ENCODE measurements around the gene U2SURP.

Gene U2SURP

DNA sequence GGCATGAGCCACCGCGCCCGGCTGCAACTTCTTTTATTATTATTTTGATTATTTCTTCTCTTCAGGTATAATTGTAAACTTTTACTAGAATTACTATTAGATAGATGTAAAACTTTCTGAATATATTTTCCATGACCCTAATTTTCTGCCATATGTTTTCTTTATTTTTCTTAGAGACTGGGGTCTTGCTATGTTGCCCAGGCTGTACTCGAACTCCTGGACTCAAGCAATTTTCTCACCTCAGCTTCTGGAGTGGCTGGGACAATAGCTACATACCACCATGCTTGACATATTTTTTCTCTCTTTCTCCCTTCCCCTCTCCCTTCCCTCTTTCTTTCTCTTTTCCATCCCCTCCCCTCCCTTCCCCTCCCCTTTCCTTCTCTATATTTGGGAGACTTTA, 88.6 kb downstream of the U2SURP start:
- no peak for DNase-seq (ENCODE audit: low read depth in 2 of 2)
- TF ChIP-seq, protein P1, sequence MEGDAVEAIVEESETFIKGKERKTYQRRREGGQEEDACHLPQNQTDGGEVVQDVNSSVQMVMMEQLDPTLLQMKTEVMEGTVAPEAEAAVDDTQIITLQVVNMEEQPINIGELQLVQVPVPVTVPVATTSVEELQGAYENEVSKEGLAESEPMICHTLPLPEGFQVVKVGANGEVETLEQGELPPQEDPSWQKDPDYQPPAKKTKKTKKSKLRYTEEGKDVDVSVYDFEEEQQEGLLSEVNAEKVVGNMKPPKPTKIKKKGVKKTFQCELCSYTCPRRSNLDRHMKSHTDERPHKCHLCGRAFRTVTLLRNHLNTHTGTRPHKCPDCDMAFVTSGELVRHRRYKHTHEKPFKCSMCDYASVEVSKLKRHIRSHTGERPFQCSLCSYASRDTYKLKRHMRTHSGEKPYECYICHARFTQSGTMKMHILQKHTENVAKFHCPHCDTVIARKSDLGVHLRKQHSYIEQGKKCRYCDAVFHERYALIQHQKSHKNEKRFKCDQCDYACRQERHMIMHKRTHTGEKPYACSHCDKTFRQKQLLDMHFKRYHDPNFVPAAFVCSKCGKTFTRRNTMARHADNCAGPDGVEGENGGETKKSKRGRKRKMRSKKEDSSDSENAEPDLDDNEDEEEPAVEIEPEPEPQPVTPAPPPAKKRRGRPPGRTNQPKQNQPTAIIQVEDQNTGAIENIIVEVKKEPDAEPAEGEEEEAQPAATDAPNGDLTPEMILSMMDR (IDR thresholded peaks at IDR 0.05; ENCODE audit: low read depth, low read length): no peak
- no peak overlapping the region for H3K4me3 ChIP-seq (replicated peaks in 1 of 2; ENCODE audit: low read depth in 2 of 2, low read length in 2 of 2)

DNA sequence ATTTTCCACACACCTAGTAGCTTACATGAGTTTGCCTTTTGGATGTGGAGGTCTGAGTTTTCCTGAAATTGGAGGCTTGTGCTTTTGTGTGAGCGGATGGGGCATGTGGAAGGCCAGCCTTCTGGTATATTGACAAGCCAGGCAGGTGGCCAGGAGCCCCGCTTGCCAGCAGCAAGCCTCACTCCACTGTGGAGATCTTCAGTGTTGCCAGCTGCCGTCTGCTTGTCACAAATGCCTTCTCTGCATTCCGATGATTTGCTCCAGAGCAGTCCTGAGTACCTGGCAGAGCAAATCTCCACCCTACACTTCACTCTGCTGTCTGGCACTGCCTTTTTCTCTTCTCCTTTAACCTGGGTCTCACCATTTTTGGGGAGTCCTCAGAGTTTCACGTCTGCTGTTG, 89.1 kb downstream of the U2SURP start:
- TF ChIP-seq, protein P1 (IDR thresholded peaks at IDR 0.05; ENCODE audit: low read depth, low read length): no peak
- no peak overlapping the region for H3K4me3 ChIP-seq (replicated peaks in 1 of 2; ENCODE audit: low read depth in 2 of 2, low read length in 2 of 2)
- DNase-seq (ENCODE audit: low read depth in 2 of 2): no peak

GRCh38 chr3:143090976-143091837, 89.8 kb downstream of the U2SURP start:
- no peak for DNase-seq (ENCODE audit: low read depth in 2 of 2)
- TF ChIP-seq, protein P1 (IDR thresholded peaks at IDR 0.05; ENCODE audit: low read depth, low read length): no peak
- no peak overlapping the region for H3K4me3 ChIP-seq (replicated peaks in 1 of 2; ENCODE audit: low read depth in 2 of 2, low read length in 2 of 2)

DNA sequence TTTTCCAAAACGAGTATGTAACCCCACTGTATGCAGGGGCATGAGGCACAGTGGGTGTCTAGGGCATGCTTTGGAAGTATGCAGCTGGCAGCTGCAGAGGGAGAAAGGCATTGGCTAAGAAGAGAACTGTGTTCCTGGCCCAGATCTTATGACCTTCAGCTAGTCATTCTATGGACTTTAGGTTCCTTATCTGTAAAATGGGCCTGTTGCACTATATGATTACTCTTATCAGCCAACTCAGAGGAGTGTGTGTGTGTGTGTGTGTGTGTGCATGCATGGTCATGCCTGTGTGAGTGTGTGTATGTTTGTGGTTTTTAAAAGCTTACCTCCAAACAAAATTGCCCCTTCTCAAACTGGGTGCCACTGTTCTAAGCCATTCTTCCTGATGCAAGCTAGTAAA, 90.8 kb downstream of the U2SURP start:
- TF ChIP-seq, protein P1 (IDR thresholded peaks at IDR 0.05; ENCODE audit: low read depth, low read length): no peak
- DNase-seq (ENCODE audit: low read depth in 2 of 2): no peak
- no peak overlapping the region for H3K4me3 ChIP-seq (replicated peaks in 1 of 2; ENCODE audit: low read depth in 2 of 2, low read length in 2 of 2)

DNA sequence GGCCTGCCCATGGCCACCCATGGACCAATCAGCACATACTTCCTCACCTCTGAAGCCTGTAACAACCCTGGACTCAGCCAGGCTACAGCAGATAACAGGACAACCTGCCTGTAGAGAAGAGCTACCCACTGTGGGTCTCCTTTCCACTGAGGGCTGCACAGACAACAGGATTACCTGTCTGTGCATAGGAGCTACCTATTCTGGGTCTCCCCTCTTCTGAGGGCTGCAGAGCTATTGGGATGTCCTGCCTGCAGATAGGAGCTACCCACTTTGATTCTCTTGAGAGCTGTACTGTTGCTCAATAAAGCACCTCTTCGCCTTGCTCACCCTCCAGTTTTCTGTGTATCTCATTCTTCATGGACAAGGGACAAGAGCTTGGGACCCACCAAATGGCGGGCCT, 94.4 kb downstream of the U2SURP start:
- H3K4me3 ChIP-seq (replicated peaks in 1 of 2; ENCODE audit: low read depth in 2 of 2, low read length in 2 of 2): no peak overlapping the region
- TF ChIP-seq, protein P1 (IDR thresholded peaks at IDR 0.05; ENCODE audit: low read depth, low read length): no peak
- no peak for DNase-seq (ENCODE audit: low read depth in 2 of 2)

DNA sequence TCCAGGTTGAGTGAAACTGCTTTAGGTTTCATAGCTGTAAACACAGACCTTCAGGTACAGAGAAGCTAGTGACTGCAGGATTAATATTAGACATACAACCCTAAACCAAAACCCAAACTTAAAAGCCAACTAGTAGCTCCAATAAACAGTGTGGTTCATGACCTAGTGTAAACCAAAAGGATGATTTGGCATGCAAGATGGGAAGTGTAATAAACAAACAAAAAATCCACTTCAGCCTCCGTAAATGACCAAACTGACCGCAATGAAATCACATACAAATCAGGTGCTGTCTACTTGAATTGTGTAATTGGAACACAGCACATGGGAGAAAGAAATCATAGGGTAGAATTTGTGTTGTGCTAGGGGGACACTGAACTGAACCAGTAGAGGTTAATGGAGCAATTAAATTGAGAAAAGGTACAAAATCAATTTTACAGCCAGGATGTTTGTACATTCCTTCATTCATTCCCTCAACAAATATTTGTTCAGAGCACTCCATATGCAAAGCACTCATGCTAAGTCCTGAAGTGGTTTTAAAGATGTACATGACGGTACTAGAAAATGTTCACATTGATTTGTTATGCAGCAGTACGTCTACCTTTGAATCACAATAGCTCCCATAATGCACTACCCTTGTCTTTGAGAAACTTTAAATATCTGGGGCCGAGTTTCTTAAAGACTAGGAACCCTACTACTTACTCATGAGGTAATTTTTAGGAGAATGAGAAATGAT, 96.8 kb downstream of the U2SURP start:
- DNase-seq (ENCODE audit: low read depth in 2 of 2): no peak
- TF ChIP-seq, protein P1 (IDR thresholded peaks at IDR 0.05; ENCODE audit: low read depth, low read length): no peak
- no peak overlapping the region for H3K4me3 ChIP-seq (replicated peaks in 1 of 2; ENCODE audit: low read depth in 2 of 2, low read length in 2 of 2)
